ENCODE data around the gene SLC25A13. TPM values are rescaled to one million over a fixed set of nuclear protein-coding genes. Genes with fewer than 3 reads are reported as not detected.

SLC25A13 gene
- total RNA-seq, 1 experiment from 2014 or later, result 19.5 TPM

- Histone ChIP-seq H3K4me2 (ENCODE audit: low read length) (0 out of 2 replicates have a peak overlapping the region, but pooled peaks have one; percentile 30), H3K4me1 (ENCODE audit: insufficient read depth, low read length) (peaks cover 35% of the 10 kb centered on the region), H3K4me3 (ENCODE audit: low read length) (no peak overlapping the region), H3K9me2 (replicated peaks; ENCODE audit: low read length) (no peaks in the 10 kb centered on the region), H3K9me3 (ENCODE audit: low read length) (no peaks in the 10 kb centered on the region), H2AFZ (ENCODE audit: low read length) (no peak overlapping the region), H3K36me3 (ENCODE audit: low read depth, low read length) (no peaks in the 10 kb centered on the region), H4K20me1 (ENCODE audit: low read length) (no peaks in the 10 kb centered on the region), H3K27ac (ENCODE audit: low read length) (peak overlapping the region; percentile 70), H3F3A (ENCODE audit: low read length, unreplicated experiment) (no peaks in the 10 kb centered on the region), H3K9ac (ENCODE audit: low read length) (peak overlapping the region; percentile 35; the same call in 1 of the 2 replicates), H3K79me2 (ENCODE audit: low read length) (no peaks in the 10 kb centered on the region), H3K27me3 (ENCODE audit: low read length) (no peaks in the 10 kb centered on the region)
- intact Hi-C loops (cut with micrococcal nuclease), result no loop called here
- CTCF ChIA-PET, result no interaction called here
- BruUV-seq (replicated peaks), result no TSS peak
- DNase-seq, result peak; percentile 84
- TF ChIP-seq EZH2phosphoT487 (IDR thresholded peaks at IDR 0.05; ENCODE audit: borderline replicate concordance, low read length), result no peak
- TF ChIP-seq CTCF (conservative IDR thresholded peaks at IDR 0.05; ENCODE audit: low read depth, low read length), result no peak
- no peak for TF ChIP-seq EZH2 (IDR thresholded peaks at IDR 0.05; ENCODE audit: low read length, unreplicated experiment)
- POLR2A ChIA-PET (ENCODE audit: unreplicated experiment), result no interaction called here
- peak; percentile 70 for ATAC-seq
Observed at GRCh38 chr7:96093435-96093834, 228.5 kb downstream of the SLC25A13 start.

GRCh38 chr7:96090756-96091155 is 231.1 kb downstream of the SLC25A13 start:
- H2AFZ ChIP-seq (ENCODE audit: low read length), result no peak overlapping the region
- no peaks in the 10 kb centered on the region for H3K36me3 ChIP-seq (ENCODE audit: low read depth, low read length)
- peaks cover 46% of the 10 kb centered on the region for H3K4me1 ChIP-seq (ENCODE audit: insufficient read depth, low read length)
- intact Hi-C loops (cut with micrococcal nuclease), result no loop called here
- no peaks in the 10 kb centered on the region for H4K20me1 ChIP-seq (ENCODE audit: low read length)
- H3K9me2 ChIP-seq (replicated peaks; ENCODE audit: low read length), result no peaks in the 10 kb centered on the region
- ChIA-PET POLR2A (ENCODE audit: unreplicated experiment) (no interaction called here), CTCF (no interaction called here)
- no peak for TF ChIP-seq CTCF (conservative IDR thresholded peaks at IDR 0.05; ENCODE audit: low read depth, low read length)
- no peak for TF ChIP-seq EZH2 (IDR thresholded peaks at IDR 0.05; ENCODE audit: low read length, unreplicated experiment)
- no peak for TF ChIP-seq EZH2phosphoT487 (IDR thresholded peaks at IDR 0.05; ENCODE audit: borderline replicate concordance, low read length)
- H3K27ac ChIP-seq (ENCODE audit: low read length), result no peak overlapping the region
- no peak overlapping the region for H3K4me3 ChIP-seq (ENCODE audit: low read length)
- ATAC-seq (no peak), DNase-seq (no peak)
- H3K27me3 ChIP-seq (ENCODE audit: low read length), result no peaks in the 10 kb centered on the region
- no peaks in the 10 kb centered on the region for H3K9me3 ChIP-seq (ENCODE audit: low read length)
- H3K9ac ChIP-seq (ENCODE audit: low read length), result no peak overlapping the region
- BruUV-seq (replicated peaks), result no TSS peak
- no peaks in the 10 kb centered on the region for H3F3A ChIP-seq (ENCODE audit: low read length, unreplicated experiment)
- no peaks in the 10 kb centered on the region for H3K79me2 ChIP-seq (ENCODE audit: low read length)
- H3K4me2 ChIP-seq (ENCODE audit: low read length), result no peak overlapping the region

GRCh38 chr7:96089511-96089910 is 232.4 kb downstream of the SLC25A13 start:
- H3K4me2 ChIP-seq (ENCODE audit: low read length), result peak overlapping the region; percentile 80
- no peak overlapping the region for H3K4me3 ChIP-seq (ENCODE audit: low read length)
- H2AFZ ChIP-seq (ENCODE audit: low read length), result no peak overlapping the region
- ChIA-PET POLR2A (ENCODE audit: unreplicated experiment) (no interaction called here), CTCF (no interaction called here)
- no peaks in the 10 kb centered on the region for H3K36me3 ChIP-seq (ENCODE audit: low read depth, low read length)
- H3K27ac ChIP-seq (ENCODE audit: low read length), result peak overlapping the region; percentile 78
- TF ChIP-seq CTCF (conservative IDR thresholded peaks at IDR 0.05; ENCODE audit: low read depth, low read length) (no peak), EZH2phosphoT487 (IDR thresholded peaks at IDR 0.05; ENCODE audit: borderline replicate concordance, low read length) (no peak), EZH2 (IDR thresholded peaks at IDR 0.05; ENCODE audit: low read length, unreplicated experiment) (no peak)
- DNase-seq, result no peak
- no peaks in the 10 kb centered on the region for H3K9me2 ChIP-seq (replicated peaks; ENCODE audit: low read length)
- H3F3A ChIP-seq (ENCODE audit: low read length, unreplicated experiment), result no peaks in the 10 kb centered on the region
- peak overlapping the region; percentile 30; the same call in 1 of the 2 replicates for H3K9ac ChIP-seq (ENCODE audit: low read length)
- intact Hi-C loops (cut with micrococcal nuclease), result loop anchor here (5.0 kb wide), 3 partner anchors 128 to 458 kb away; partner anchors contain the start of gene SLC25A13
- no peak for ATAC-seq
- BruUV-seq (replicated peaks), result no TSS peak
- H3K9me3 ChIP-seq (ENCODE audit: low read length), result no peaks in the 10 kb centered on the region
- H4K20me1 ChIP-seq (ENCODE audit: low read length), result no peaks in the 10 kb centered on the region
- H3K27me3 ChIP-seq (ENCODE audit: low read length), result no peaks in the 10 kb centered on the region
- peaks cover 56% of the 10 kb centered on the region for H3K4me1 ChIP-seq (ENCODE audit: insufficient read depth, low read length)
- no peaks in the 10 kb centered on the region for H3K79me2 ChIP-seq (ENCODE audit: low read length)
